Left ventricle myocardium inferior (tissue), 1 donor: ENCODE data around the gene C1QTNF12. TPM values are rescaled to one million over a fixed set of nuclear protein-coding genes. Genes with fewer than 3 reads are reported as not detected.

Experiments used
- DNase-seq: peaks from one replicate; pipeline ENCODE4 v3.0.0-alpha.2; 2020
- H3K27ac ChIP-seq: fragments of 200-600 bp; replicated peaks from 2 replicates; pipeline ENCODE4 v1.8.0; 2021
- H3K27me3 ChIP-seq: fragments of 200-600 bp; 2 replicates; pipeline ENCODE4 v1.8.0; 2021; ENCODE audit warnings: low read depth
- H3K36me3 ChIP-seq: fragments of 200-600 bp; 2 replicates; pipeline ENCODE4 v1.8.0; 2021
- H3K4me1 ChIP-seq: fragments of 200-600 bp; 2 replicates; pipeline ENCODE4 v1.8.0; 2021
- H3K4me3 ChIP-seq: fragments of 200-600 bp; 2 replicates; pipeline ENCODE4 v1.8.0; 2021; ENCODE audit warnings: mild to moderate bottlenecking, moderate library complexity
- H3K9me3 ChIP-seq: fragments of 200-600 bp; replicated peaks from 2 replicates; pipeline ENCODE4 v1.8.0; 2021
- CTCF ChIP-seq: fragments of 200-600 bp; IDR thresholded peaks from 2 replicates; pipeline ENCODE4 v1.8.0; 2021; ENCODE audit warnings: antibody characterized with exemption, mild to moderate bottlenecking, borderline replicate concordance
- intact Hi-C: fragments of 100-400 bp; cut with micrococcal nuclease; formaldehyde crosslinking; loops from one replicate; pipeline ENCODE4 v1.11.0; 2022
- total RNA-seq: library from RNA; stranded (reverse); fragmentation: NEBNext Ultra II Directional; extraction: Animal tissue kit (Norgen Biotek cat#: 25700); gene quantifications from one replicate; pipeline ENCODE4 v1.2.1, GENCODE V29; 2021
- donor health status: DM: no; HTN: yes; CAD: no; lungs with severe emphysema.

Gene C1QTNF12
- total RNA-seq, 1 donor from 2014 or later = 0.55 TPM

GRCh38 chr1:1208713-1209433, 37.6 kb downstream of the C1QTNF12 start:
- no peak for TF ChIP-seq CTCF
- intact Hi-C loops = no loop called here
- peak; percentile 12 for DNase-seq
- Histone ChIP-seq H3K27ac (no peak overlapping the region), H3K36me3 (no peaks in the 10 kb centered on the region), H3K9me3 (no peaks in the 10 kb centered on the region), H3K27me3 (peaks cover 42% of the 10 kb centered on the region), H3K4me1 (peaks cover 47% of the 10 kb centered on the region), H3K4me3 (no peak overlapping the region)

DNA sequence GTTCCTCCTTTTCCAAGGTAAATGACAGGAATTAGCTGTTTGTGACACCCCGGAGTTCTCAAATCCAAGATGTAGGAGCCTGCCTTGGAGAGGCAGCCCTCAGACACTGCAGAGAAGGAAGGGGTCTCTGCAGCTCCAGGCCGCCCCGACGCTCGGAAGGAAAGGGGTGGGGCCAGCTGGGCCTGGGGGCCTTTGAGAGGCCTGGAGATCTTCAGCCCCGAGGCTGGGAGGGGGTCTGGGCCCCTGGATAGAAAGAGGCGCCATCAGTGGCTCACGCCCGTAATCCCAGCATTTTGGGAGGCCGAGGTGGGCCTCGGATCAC, 39.0 kb downstream of the C1QTNF12 start:
- TF ChIP-seq CTCF = no peak
- H3K36me3 ChIP-seq = no peaks in the 10 kb centered on the region
- H3K27ac ChIP-seq = no peak overlapping the region
- intact Hi-C loops = no loop called here
- no peaks in the 10 kb centered on the region for H3K9me3 ChIP-seq
- H3K27me3 ChIP-seq = peaks cover 55% of the 10 kb centered on the region
- H3K4me3 ChIP-seq = no peak overlapping the region
- no peak for DNase-seq
- H3K4me1 ChIP-seq = peaks cover 35% of the 10 kb centered on the region

GRCh38 chr1:1206966-1207531, 39.5 kb downstream of the C1QTNF12 start:
- Histone ChIP-seq H3K4me1 (peaks cover 31% of the 10 kb centered on the region), H3K27ac (no peak overlapping the region), H3K9me3 (no peaks in the 10 kb centered on the region), H3K27me3 (peaks cover 55% of the 10 kb centered on the region), H3K4me3 (no peak overlapping the region), H3K36me3 (no peaks in the 10 kb centered on the region)
- no peak for TF ChIP-seq CTCF
- intact Hi-C loops = no loop called here
- peak; percentile 10 for DNase-seq

GRCh38 chr1:1206376-1206965, 40.1 kb downstream of the C1QTNF12 start, which contains the start of gene TNFRSF18:
Gene TNFRSF18 (minus strand): TSS chr1:1206592. CDS start chr1:1206571, 21 bp downstream.
- H3K27me3 ChIP-seq = peaks cover 56% of the 10 kb centered on the region
- H3K36me3 ChIP-seq = no peaks in the 10 kb centered on the region
- no peak for TF ChIP-seq CTCF
- DNase-seq = peak; percentile 9
- peak within 1 kb of the TSS; percentile 50 for H3K4me3 ChIP-seq
- H3K9me3 ChIP-seq = no peaks in the 10 kb centered on the region
- intact Hi-C loops = no loop called here
- H3K27ac ChIP-seq = no peak within 1 kb of the TSS
- H3K4me1 ChIP-seq = peaks cover 27% of the 10 kb centered on the region

GRCh38 chr1:1205769-1206375, 40.6 kb downstream of the C1QTNF12 start:
- Histone ChIP-seq H3K4me3 (peak overlapping the region; percentile 50), H3K9me3 (no peaks in the 10 kb centered on the region), H3K27me3 (peaks cover 62% of the 10 kb centered on the region), H3K27ac (no peak overlapping the region), H3K36me3 (no peaks in the 10 kb centered on the region), H3K4me1 (peaks cover 31% of the 10 kb centered on the region)
- intact Hi-C loops = no loop called here
- TF ChIP-seq CTCF = no peak
- peak; percentile 13 for DNase-seq
